NCI-H82 (cell line): Measurements from ENCODE around the gene ARNT2.
"Not testable (repeated sequence)": the region's sequence is repeated elsewhere in the genome, so short reads cannot be mapped to it uniquely, and the experiment has no call there.

Experiments
- DNase-seq: peaks from one replicate; lab custom pipeline; 2025; lab: John Stamatoyannopoulos, UW

Gene ARNT2

GRCh38 chr15:80491163-80491847 lies 87.1 kb downstream of the ARNT2 start:
- no peak for DNase-seq

- DNase-seq, result no peak
Measured at GRCh38 chr15:80492409-80492808, 88.2 kb downstream of the ARNT2 start.

GRCh38 chr15:80492874-80493273 lies 88.7 kb downstream of the ARNT2 start:
- DNase-seq, result no peak

- DNase-seq, result no peak
Measured at GRCh38 chr15:80494351-80494751, 90.2 kb downstream of the ARNT2 start.

DNA sequence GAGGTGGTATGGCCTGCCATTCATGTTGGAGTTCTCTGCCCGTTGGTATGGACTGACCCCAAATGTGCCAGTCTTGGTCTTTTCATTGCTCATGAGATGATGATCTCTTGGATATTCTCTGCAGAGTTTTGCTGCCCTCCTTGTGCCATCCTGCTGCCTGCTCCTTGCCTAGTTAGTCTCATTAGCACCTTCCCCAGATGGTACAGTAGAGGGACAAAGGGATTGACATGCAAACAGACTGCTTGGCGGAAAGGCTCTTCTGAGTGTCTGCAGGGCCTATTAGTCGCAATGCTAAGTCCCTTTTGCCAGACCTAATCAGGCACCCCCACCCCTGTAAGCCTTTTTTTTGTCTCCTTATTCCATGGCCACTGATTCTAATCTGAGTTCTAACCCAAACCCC lies 90.6 kb downstream of the ARNT2 start:
- DNase-seq, result peak; percentile 80

- no peak for DNase-seq
Measured at GRCh38 chr15:80495401-80495942, 91.3 kb downstream of the ARNT2 start.

GRCh38 chr15:80496096-80496495 lies 91.9 kb downstream of the ARNT2 start:
- no peak for DNase-seq

DNA sequence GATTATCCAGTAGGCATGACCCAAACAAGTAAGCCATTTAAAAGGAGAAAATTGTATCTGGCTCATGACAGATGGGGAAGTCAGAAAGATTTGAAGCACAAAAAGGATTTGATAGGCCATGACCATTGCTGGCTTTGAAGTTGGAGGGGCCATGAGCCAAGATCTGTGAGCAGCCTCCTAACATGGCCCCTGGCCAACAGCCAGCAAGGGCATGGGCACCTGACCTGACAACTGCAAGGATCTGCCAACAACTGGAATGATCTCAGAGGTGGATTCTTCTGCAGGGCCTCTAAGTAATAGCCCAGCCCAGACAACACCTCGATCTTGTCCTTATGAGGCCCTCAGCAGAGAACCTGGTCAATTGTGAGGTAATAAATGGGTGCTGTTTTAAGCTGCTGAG lies 93.0 kb downstream of the ARNT2 start:
- no peak for DNase-seq

GRCh38 chr15:80498652-80499051 lies 94.5 kb downstream of the ARNT2 start:
- no peak for DNase-seq

DNA sequence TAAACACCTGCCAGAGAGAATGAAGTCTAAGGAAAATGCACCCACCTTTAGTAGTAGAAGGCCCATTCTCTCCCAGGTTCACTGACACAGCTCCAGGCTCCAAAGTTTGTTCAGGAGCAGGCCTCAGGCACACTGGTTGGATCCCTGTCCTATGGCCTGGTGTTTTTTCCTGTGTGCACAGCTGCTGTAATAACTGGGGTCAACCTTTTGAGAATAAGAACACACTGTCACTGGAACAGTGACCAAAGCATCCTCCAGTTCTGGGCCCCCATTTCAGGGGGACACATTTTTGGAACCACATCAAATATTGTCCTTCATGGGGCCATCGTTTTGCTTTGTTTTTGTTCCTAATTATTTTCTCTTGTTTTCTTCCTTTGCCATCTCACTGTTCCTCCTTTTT lies 95.8 kb downstream of the ARNT2 start:
- no peak for DNase-seq

- DNase-seq, result no peak
Measured at GRCh38 chr15:80501476-80501875, 97.3 kb downstream of the ARNT2 start.

DNA sequence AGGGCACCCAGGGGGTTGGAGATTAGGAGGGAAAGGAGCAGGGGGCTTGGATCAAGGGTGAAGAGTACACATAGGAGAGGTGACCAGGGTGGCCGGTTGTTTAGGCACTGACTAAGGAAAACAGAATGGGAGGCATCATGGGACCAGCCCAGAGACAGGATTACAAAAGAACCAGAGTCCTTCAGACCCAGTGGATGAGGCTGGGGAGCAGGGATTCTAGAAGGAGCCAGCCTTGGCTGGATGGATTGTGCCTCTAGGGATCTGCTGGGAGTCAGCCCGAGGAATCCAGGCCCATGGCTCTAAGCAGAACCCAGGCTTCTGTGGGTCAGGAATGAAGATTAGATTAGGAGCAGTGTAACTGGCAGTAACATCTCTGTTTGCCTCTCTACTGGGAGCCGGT lies 98.6 kb downstream of the ARNT2 start:
- no peak for DNase-seq

DNA sequence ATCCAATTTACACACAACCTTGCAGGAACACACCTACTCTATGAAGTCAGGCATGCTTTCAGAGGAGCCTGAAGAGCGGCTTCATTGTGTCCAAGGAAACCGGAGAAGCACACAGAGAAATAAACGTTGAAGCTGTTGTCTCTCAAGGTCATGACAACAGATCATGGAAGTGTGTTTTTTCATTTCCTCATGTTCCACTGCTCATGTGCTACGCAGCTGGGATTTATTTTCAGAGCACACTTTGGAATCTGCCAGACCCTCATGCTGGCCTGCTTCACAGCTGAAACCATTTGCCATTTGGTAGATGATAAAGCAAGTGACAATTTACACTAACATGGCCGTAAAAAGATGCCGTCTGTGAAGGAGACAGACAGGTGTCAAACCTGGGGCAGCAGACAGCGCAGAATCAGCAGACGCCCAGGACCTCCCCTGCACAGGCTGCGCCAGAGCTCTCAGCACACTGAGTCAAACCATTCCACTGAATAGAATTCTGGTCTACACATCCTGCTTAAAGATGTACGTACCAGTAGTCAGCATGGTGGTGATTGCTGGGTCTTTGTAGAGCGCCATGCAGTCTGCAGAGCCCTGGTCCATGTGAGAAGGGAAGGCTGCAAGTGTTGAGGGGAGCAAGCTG lies 99.3 kb downstream of the ARNT2 start:
- no peak for DNase-seq

DNA sequence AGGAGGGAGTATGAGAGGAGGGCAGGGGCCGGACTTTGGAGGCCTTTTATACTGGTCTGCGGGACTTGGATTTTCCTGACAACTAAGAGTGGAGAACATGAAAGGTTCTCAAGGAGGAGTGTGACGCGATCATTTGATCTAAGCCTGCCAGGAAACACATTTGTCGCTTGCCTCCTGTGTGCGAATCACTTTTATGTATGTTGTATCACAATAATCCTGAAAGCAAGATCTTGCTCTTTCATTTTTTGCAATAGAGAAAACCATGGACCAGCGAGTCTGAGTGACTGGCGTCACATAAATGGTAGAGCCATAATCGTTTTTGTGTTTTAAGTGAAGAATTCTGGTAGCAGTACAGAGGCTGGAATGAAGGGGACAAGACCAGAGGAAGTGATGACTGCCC lies 100.7 kb downstream of the ARNT2 start:
- no peak for DNase-seq

- DNase-seq, result no peak
Measured at GRCh38 chr15:80506286-80506893, 102.2 kb downstream of the ARNT2 start.

DNA sequence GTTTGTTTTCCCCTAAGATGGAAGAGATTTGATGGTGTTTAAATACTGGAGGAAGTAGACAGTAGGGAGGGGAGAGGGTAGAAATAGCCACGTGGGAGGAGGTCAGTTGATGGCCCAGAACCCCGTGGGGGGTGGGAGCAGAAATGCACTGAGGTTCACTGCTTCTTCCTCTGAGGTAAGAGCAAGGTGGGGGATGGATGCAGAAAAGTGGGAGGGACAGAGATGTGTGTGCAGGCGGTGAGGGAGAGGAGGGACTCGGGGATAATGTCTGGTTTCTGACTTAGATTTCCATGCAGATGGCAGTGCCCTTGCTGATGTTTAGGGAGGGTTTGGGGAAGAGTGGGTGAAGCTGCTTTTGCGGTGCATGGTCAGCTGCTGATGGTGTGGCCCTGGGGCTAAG lies 102.9 kb downstream of the ARNT2 start:
- DNase-seq, result no peak

DNA sequence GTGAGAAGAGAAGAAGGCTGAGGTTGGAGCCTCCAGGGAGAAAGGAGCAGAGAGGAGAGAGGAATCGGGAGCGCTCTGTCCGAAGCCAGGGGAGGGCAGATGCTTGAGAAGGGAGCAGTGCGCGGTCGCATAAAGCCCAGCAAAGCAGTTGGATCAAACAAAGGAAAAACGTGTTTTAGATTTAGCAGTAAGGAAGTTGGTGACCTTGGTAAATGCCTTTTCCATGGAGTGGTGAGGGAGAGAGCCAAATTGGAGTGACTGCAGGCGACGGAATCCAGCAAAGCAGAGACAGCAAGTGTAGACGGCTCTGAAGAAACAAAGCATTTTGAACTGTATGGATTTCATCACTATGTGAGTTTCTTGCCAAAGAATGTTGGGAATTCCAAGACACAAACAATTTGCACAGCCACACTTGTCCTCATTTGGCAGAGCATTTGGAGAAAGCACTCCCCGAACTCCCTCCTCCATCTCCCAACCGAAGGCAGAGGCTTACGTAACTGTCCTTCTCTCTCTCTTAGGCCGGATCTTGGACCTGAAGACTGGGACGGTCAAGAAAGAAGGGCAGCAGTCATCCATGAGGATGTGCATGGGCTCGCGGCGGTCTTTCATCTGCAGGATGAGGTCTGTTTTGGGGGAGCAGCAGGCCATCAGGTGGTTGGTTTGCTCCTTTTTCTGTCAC lies 103.6 kb downstream of the ARNT2 start:
- no peak for DNase-seq

- DNase-seq, result no peak
Measured at GRCh38 chr15:80508783-80509182, 104.6 kb downstream of the ARNT2 start.

DNA sequence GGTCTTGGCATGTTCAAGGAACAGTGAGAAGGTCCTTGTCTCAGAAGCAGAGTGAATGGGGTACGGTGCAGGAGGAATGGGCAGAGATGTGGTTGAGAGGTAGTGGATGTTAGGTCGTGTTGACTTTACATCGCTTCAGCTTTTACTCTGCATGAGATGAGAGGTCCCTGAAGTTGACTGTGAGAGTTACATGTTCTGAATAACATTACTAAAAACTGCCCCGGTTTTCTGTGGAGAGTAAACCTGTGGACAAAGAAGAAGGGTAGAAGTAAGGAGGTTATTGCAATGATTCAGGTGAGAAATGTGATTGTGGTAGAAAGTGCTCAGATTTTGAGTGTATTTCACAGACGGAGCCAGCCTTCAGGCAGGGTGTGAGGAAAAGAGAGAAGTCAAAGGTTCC lies 105.6 kb downstream of the ARNT2 start:
- no peak for DNase-seq

GRCh38 chr15:80510985-80511384 lies 106.8 kb downstream of the ARNT2 start:
- DNase-seq, result not testable (repeated sequence)

- DNase-seq, result peak; percentile 13
Measured at GRCh38 chr15:80512726-80513660, 108.8 kb downstream of the ARNT2 start.
